Mucosa of descending colon (tissue), 3 donors: ENCODE data around the gene ABTB2. TPM values are rescaled to one million over a fixed set of nuclear protein-coding genes. Genes with fewer than 3 reads are reported as not detected.

Experiments
- ATAC-seq: fragments of 200-7000 bp; cut with Tn5 transposase; one replicate; pipeline ENCODE4 v1.9.1; 2020; ENCODE audit warnings: mild to moderate bottlenecking, moderate library complexity
- DNase-seq, 3 donors: peaks; one replicate each; pipeline ENCODE4 v3.0.0-alpha.2; 2020
- H3K36me3 ChIP-seq: fragments of 200-600 bp; one replicate; pipeline ENCODE4 v1.8.0; 2021; ENCODE audit warnings: low read depth, mild to moderate bottlenecking
- H3K4me1 ChIP-seq: fragments of 200-600 bp; one replicate; pipeline ENCODE4 v1.8.0; 2021; ENCODE audit warnings: low read depth, mild to moderate bottlenecking
- H3K4me3 ChIP-seq: fragments of 200-600 bp; one replicate; pipeline ENCODE4 v1.8.0; 2021; ENCODE audit warnings: mild to moderate bottlenecking
- H3K9me3 ChIP-seq: fragments of 200-600 bp; one replicate; pipeline ENCODE4 v1.8.0; 2021; ENCODE audit warnings: mild to moderate bottlenecking
- intact Hi-C, 2 donors: fragments of 100-400 bp; cut with DNase I in 1 of 2; cut with micrococcal nuclease in 1 of 2; formaldehyde crosslinking; loops; one replicate each; pipeline versions ENCODE4 v1.11.0 to v1.11.1; 2022; cut with DNase I, micrococcal nuclease
- total RNA-seq, 3 donors: library from RNA; stranded (reverse); fragmentation: NEBNext Ultra II Directional in 2 of 3; extraction: Animal tissue kit (Norgen Biotek cat#: 25700) in 2 of 3; gene quantifications; one replicate each; pipeline versions ENCODE4 v1.2.1 to v1.2.4, GENCODE V29; 2021 to 2023
- TF ChIP-seq, protein P1 (sequence below): fragments of 200-600 bp; IDR thresholded peaks from one replicate; pipeline ENCODE4 v1.8.0; 2022; ENCODE audit warnings: antibody characterized with exemption, mild to moderate bottlenecking
- donor health status: DM: no; HTN: no; CAD: no; lungs with moderate emphysema.
- donor health status: DM: no; HTN: no; CAD: no.
- donor health status: DM: no; HTN: yes; CAD: no.

ABTB2 gene
- total RNA-seq, 3 donors from 2014 or later: 12.8 to 16.8 (median 14.3) TPM

DNA sequence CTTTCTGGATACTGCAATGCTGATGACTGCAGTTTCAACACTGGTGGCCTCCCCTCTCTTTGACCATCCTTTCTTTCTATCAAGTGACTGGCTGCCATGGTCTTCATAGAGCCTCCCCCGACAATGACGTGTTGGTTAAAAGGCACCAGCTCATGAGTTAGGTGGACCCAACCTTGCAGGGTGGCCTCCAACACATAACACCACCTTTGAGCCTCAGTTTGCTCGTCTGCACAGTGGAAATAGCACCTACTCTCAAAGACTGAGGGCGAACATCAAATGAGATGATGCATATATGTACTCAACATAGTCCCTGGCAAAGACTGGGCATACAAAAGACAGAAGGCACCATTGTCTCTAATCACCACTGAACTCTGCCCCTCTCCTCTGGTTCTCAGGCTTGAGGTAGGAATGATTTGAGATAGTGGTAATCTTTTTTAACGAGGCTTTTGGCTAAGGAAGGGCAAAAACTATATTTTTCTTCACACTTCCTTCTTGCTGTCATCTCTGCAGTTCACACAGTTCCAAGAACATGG, 133.3 kb downstream of the ABTB2 start:
- Histone ChIP-seq H3K4me3 (no peak overlapping the region), H3K36me3 (no peaks in the 10 kb centered on the region), H3K9me3 (no peaks in the 10 kb centered on the region), H3K4me1 (peaks cover 21% of the 10 kb centered on the region)
- TF ChIP-seq, protein P1, sequence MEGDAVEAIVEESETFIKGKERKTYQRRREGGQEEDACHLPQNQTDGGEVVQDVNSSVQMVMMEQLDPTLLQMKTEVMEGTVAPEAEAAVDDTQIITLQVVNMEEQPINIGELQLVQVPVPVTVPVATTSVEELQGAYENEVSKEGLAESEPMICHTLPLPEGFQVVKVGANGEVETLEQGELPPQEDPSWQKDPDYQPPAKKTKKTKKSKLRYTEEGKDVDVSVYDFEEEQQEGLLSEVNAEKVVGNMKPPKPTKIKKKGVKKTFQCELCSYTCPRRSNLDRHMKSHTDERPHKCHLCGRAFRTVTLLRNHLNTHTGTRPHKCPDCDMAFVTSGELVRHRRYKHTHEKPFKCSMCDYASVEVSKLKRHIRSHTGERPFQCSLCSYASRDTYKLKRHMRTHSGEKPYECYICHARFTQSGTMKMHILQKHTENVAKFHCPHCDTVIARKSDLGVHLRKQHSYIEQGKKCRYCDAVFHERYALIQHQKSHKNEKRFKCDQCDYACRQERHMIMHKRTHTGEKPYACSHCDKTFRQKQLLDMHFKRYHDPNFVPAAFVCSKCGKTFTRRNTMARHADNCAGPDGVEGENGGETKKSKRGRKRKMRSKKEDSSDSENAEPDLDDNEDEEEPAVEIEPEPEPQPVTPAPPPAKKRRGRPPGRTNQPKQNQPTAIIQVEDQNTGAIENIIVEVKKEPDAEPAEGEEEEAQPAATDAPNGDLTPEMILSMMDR: no peak
- intact Hi-C loops: no loop called here
- ATAC-seq (peak; percentile 55), DNase-seq (no peak)

DNA sequence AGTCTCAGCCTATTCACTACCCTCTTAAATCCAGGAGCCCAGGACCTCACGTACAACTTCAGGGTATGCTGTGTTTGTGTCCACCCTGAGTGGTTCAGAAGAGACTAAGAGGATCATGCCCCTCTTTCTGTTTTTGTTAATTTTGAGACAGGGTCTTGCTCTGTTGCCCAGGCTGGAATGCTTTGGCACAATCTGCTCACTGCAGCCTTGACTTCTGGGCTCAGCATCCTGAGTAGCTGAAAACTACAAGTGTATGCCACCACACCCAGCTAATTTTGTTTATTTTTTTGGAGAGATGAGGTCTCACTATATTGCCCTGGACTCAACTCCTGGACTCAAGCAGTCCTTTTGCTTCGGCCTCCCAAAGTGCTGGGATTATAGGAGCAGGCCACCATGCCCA, 133.9 kb downstream of the ABTB2 start:
- TF ChIP-seq, protein P1: no peak
- no peak overlapping the region for H3K4me3 ChIP-seq
- intact Hi-C loops: no loop called here
- ATAC-seq (no peak), DNase-seq (no peak)
- peaks cover 22% of the 10 kb centered on the region for H3K4me1 ChIP-seq
- no peaks in the 10 kb centered on the region for H3K36me3 ChIP-seq
- H3K9me3 ChIP-seq: no peaks in the 10 kb centered on the region

DNA sequence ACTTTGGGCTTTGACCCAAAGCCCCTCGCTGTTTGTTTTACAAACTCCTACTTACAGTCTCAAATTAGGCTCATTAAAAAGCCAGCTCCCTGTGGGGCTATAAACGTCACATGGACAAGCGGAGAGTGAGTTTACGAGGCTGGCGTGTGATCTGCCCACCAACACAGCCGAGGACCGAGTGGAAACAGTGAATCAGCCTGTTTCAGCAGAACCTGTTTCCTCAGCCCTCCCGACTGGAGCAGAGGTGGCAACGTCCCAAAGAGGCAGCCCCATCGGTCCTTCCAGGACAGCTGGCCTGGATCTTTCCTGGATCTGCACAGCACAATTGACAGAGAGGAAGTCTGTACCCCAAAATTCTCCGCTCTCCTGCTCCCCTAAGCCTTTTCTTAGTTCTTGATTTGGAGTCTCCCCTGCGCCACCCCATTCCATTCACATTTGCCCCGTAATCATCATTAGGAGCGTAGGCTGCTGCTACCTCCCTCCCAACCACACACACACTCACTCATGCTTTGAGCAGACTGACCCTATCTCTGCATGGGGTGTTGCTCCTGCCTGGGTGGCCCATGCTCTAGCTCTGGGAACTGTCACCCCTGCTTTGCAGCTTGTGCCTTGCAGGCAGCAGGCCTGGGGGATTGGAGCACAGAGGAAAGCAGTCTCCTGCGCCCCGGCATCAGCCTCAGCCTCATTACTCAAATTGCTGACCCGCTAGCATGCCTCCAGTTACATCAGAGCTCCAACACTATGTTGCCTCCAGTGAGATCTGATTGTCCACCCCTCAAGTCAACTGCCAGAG, 134.6 kb downstream of the ABTB2 start:
- intact Hi-C loops: no loop called here
- peak; percentile 71 for ATAC-seq

DNA sequence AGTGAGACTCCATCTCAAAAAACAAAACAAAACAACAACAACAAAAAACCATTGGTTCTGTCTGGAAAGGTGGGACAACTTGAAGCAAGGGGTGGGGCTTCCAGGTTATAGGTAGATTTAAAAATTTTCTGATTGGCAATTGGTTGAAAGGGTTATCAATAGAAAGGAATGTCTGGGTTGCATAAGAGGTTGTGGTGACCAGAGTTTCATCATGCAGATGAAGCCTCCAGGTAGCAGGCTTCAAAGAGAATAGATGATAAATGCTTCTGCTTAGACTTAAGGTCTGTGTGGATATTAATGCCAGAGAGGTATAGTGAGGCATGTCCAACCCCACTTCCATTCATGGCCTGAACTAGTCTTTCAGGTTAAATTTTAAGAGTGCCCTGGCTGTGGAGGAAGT, 135.8 kb downstream of the ABTB2 start:
- TF ChIP-seq, protein P1: no peak
- peaks cover 22% of the 10 kb centered on the region for H3K4me1 ChIP-seq
- ATAC-seq: no peak
- no peaks in the 10 kb centered on the region for H3K36me3 ChIP-seq
- no peak overlapping the region for H3K4me3 ChIP-seq
- no peak for DNase-seq
- intact Hi-C loops: no loop called here
- H3K9me3 ChIP-seq: no peaks in the 10 kb centered on the region

More for the DNA sequence above, 134.6 kb downstream of the ABTB2 start:
- peak; percentile 59 to 78 (median 66) for DNase-seq
- TF ChIP-seq, protein P1: no peak
- Histone ChIP-seq H3K9me3 (no peaks in the 10 kb centered on the region), H3K4me1 (peaks cover 22% of the 10 kb centered on the region), H3K36me3 (no peaks in the 10 kb centered on the region), H3K4me3 (no peak overlapping the region)

DNA sequence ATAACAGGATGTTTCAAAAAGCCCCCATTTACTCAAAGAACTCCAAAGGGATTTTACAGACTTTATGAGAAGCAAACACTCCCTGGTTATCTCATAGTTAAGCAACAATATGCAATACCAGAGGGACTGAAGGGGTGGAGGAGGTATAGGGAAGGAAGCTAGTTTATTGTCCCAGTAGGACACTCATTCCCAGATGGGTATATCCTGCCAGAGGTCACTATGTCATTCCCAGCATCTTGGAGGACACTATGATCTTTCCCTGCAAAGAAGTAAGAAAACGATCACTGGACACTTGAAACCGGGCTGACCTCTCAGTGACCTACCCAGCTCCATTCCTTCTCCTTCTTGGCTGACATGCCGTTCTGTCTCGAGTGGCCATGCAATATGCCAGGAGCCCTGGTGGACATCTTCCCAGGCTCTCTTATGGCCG, 137.9 kb downstream of the ABTB2 start:
- H3K4me1 ChIP-seq: peaks cover 21% of the 10 kb centered on the region
- ATAC-seq (peak; percentile 48), DNase-seq (no peak)
- intact Hi-C loops: no loop called here
- no peaks in the 10 kb centered on the region for H3K9me3 ChIP-seq
- TF ChIP-seq, protein P1: no peak
- no peaks in the 10 kb centered on the region for H3K36me3 ChIP-seq
- no peak overlapping the region for H3K4me3 ChIP-seq
